Endothelial cell of umbilical vein (primary cell): ENCODE results near the gene CXorf38. TPM values are rescaled to one million over a fixed set of nuclear protein-coding genes. Genes with fewer than 3 reads are reported as not detected.

Source experiments
- BruUV-seq: library from RNA; stranded (reverse); fragments of 400-500 nt; replicated peaks from 2 replicates; lab custom pipeline; 2021; lab: Mats Ljungman, UMichigan
- CTCF ChIA-PET: fragments of 300-600, 350-600 bp; sonication (Branson Sonifier 250); formaldehyde crosslinking; loops from one replicate; lab custom pipeline; 2021; ENCODE audit warnings: antibody characterized with exemption, inconsistent platforms; lab: Charles Lee
- POLR2A ChIA-PET: fragments of 300-600, 350-600 bp; sonication (Branson Sonifier 250); formaldehyde crosslinking; loops from one replicate; lab custom pipeline; 2021; ENCODE audit warnings: antibody characterized with exemption, inconsistent platforms; lab: Charles Lee
- DNase-seq: peaks from one replicate; pipeline ENCODE4 v3.0.0-alpha.2; 2011; ENCODE audit warnings: low read depth, low spot score
- FAIRE-seq: peaks from 2 replicates; lab custom pipeline; 2011; peaks lifted over from hg19 to GRCh38; lab: Jason Lieb, UNC
- H2AFZ ChIP-seq: 2 replicates; pipeline ENCODE4 v1.6.0; 2012; ENCODE audit warnings: low read depth, low read length, control low read depth, inconsistent platforms
- H3K27ac ChIP-seq: 2 replicates; pipeline ENCODE4 v1.5.1; 2011; ENCODE audit warnings: low read depth, mild to moderate bottlenecking, control low read depth, low read length, moderate library complexity; ENCODE audit not compliant: insufficient read depth
- H3K27me3 ChIP-seq, 2 experiments: 2 replicates each; pipeline versions ENCODE4 v1.6.0 to v1.6.1; 2011; ENCODE audit warnings: low read length in 2 of 2, mixed read lengths in 1 of 2; ENCODE audit not compliant: control insufficient read depth in 2 of 2, insufficient read depth in 2 of 2
- H3K36me3 ChIP-seq, 2 experiments: 2 replicates in 1 of 2; 3 replicates in 1 of 2; pipeline ENCODE4 v1.5.1; 2011; ENCODE audit warnings: low read length in 2 of 2, mild to moderate bottlenecking in 1 of 2, moderate library complexity in 1 of 2; ENCODE audit not compliant: control insufficient read depth in 2 of 2, insufficient read depth in 2 of 2; ENCODE audit errors: extremely low read depth in 1 of 2
- H3K4me1 ChIP-seq: 3 replicates; pipeline ENCODE4 v1.5.1; 2011; ENCODE audit warnings: mild to moderate bottlenecking, low read length; ENCODE audit not compliant: control insufficient read depth, insufficient read depth; ENCODE audit errors: extremely low read depth
- H3K4me2 ChIP-seq: 2 replicates; pipeline ENCODE4 v1.6.1; 2011; ENCODE audit warnings: low read length, control low read depth, mixed read lengths; ENCODE audit not compliant: insufficient read depth
- H3K4me3 ChIP-seq, 3 experiments: fragments of 200-600 bp in 1 of 3; sonication (generic), shearing (Covaris generic) in 1 of 3; replicated peaks in 1 of 3; 2 replicates each; pipeline ENCODE4 v1.5.1; 2011 to 2016; ENCODE audit warnings: control low read depth in 3 of 3, low read length in 3 of 3, mild to moderate bottlenecking in 2 of 3, inconsistent platforms in 1 of 3, low read depth in 1 of 3, moderate library complexity in 1 of 3; ENCODE audit not compliant: insufficient read depth in 1 of 3
- H3K79me2 ChIP-seq: 2 replicates; pipeline ENCODE4 v1.6.0; 2012; ENCODE audit warnings: low read length, inconsistent platforms; ENCODE audit not compliant: control insufficient read depth, insufficient read depth
- H3K9ac ChIP-seq: replicated peaks from 2 replicates; pipeline ENCODE3; 2011; ENCODE audit warnings: low read length, control low read depth; ENCODE audit not compliant: insufficient read depth; ENCODE audit errors: extremely low read depth
- H3K9me1 ChIP-seq: replicated peaks from 3 replicates; pipeline ENCODE4 v1.6.0; 2011; ENCODE audit warnings: mild to moderate bottlenecking, low read length; ENCODE audit not compliant: control insufficient read depth, insufficient read depth; ENCODE audit errors: extremely low read depth
- H3K9me3 ChIP-seq: replicated peaks from 2 replicates; pipeline ENCODE4 v1.5.1; 2012; ENCODE audit warnings: low read length, inconsistent platforms; ENCODE audit not compliant: control insufficient read depth, insufficient read depth
- H4K20me1 ChIP-seq: replicated peaks from 2 replicates; pipeline ENCODE3; 2011; ENCODE audit warnings: mild to moderate bottlenecking, low read length; ENCODE audit not compliant: control insufficient read depth, insufficient read depth; ENCODE audit errors: extremely low read depth
- CTCF ChIP-seq, 2 donors: IDR thresholded peaks; 1 replicate in 1 of 2; 2 replicates in 1 of 2; pipeline ENCODE4 v1.5.1; 2011; ENCODE audit warnings: low read length in 2 of 2, mild to moderate bottlenecking in 2 of 2, moderate library complexity in 2 of 2, control low read depth in 1 of 2, inconsistent platforms in 1 of 2, low read depth in 1 of 2; ENCODE audit not compliant: insufficient read depth in 1 of 2; ENCODE audit errors: extremely low read depth in 1 of 2
- EZH2 ChIP-seq: IDR thresholded peaks from 2 replicates; pipeline ENCODE4 v1.6.1; 2012; ENCODE audit warnings: borderline replicate concordance, low read depth, mild to moderate bottlenecking, moderate library complexity, low read length, inconsistent platforms; ENCODE audit not compliant: severe bottlenecking
- FOS ChIP-seq: IDR thresholded peaks from 2 replicates; pipeline ENCODE4 v1.6.1; 2011; ENCODE audit warnings: mild to moderate bottlenecking, low read length, moderate library complexity, borderline replicate concordance; ENCODE audit not compliant: insufficient read depth
- GATA2 ChIP-seq: IDR thresholded peaks from 2 replicates; pipeline ENCODE4 v1.7.0; 2011; ENCODE audit warnings: low read depth, mild to moderate bottlenecking, moderate library complexity, mixed read lengths, low read length; ENCODE audit not compliant: insufficient read length, insufficient read depth
- JUN ChIP-seq: IDR thresholded peaks from 2 replicates; pipeline ENCODE4 v1.6.1; 2011; ENCODE audit warnings: borderline replicate concordance, low read depth; ENCODE audit not compliant: insufficient read length, insufficient read depth
- MAX ChIP-seq: IDR thresholded peaks from 2 replicates; pipeline ENCODE4 v1.6.1; 2011; ENCODE audit not compliant: insufficient read depth, insufficient read length
- MYC ChIP-seq: IDR thresholded peaks from one replicate; pipeline ENCODE4 v1.6.1; 2011; ENCODE audit warnings: mild to moderate bottlenecking, low read depth, low read length
- POLR2A ChIP-seq: IDR thresholded peaks from 2 replicates; pipeline ENCODE4 v1.6.1; 2012; ENCODE audit warnings: low read depth, mild to moderate bottlenecking, control low read depth, low read length
- POLR2AphosphoS5 ChIP-seq: IDR thresholded peaks from 2 replicates; pipeline ENCODE4 v1.6.1; 2012; ENCODE audit warnings: low read depth, mild to moderate bottlenecking, control low read depth, low read length, moderate library complexity; ENCODE audit not compliant: insufficient read depth
- dilution Hi-C: fragments of 300-500 bp; cut with MboI; formaldehyde crosslinking; loops from one replicate; pipeline ENCODE4 v1.15.0; 2019; ENCODE audit warnings: low sequenced_read_pairs; ENCODE audit not compliant: extremely low pct_ligation_motif_present
- intact Hi-C: fragments of 100-400 bp; cut with micrococcal nuclease; formaldehyde crosslinking; loops from one replicate; pipeline ENCODE4 v1.10.0; 2022
- polyA plus RNA-seq, 4 experiments: library from polyadenylated mRNA; depleted of rRNA in 3 of 4; stranded (reverse) in 3 of 4; unstranded in 1 of 4; fragments of >200 nt; gene quantifications; 2 replicates each; pipeline versions ENCODE4 v1.2.1 to v1.2.3, GENCODE V29; 2011 to 2012; ENCODE audit warnings: missing spikeins in 1 of 4
- total RNA-seq: library from RNA; stranded (reverse); gene quantifications from 2 replicates; pipeline ENCODE4 v1.2.3, GENCODE V29; 2021

CXorf38 gene
- total and polyA plus RNA-seq, 2 donors (not counting 3 experiments of a cell fraction or from before 2014, with no cell fraction given) = 5.9 to 12.4 TPM

GRCh38 chrX:40694802-40695201, 47.4 kb upstream of the CXorf38 start:
- ChIA-PET CTCF (no interaction called here), POLR2A (no interaction called here)
- no peaks in the 10 kb centered on the region for H3K4me1 ChIP-seq
- H3K27ac ChIP-seq = no peak overlapping the region
- no peak for TF ChIP-seq POLR2AphosphoS5
- no peak for TF ChIP-seq CTCF (IDR thresholded peaks at IDR 0.05; ENCODE audit: extremely low read depth in 1 of 2, insufficient read depth in 1 of 2, low read depth in 1 of 2, low read length in 2 of 2)
- H3K27me3 ChIP-seq = no peaks in the 10 kb centered on the region
- BruUV-seq = no TSS peak
- H3K4me3 ChIP-seq = no peak overlapping the region
- intact Hi-C loops = no loop called here
- no peaks in the 10 kb centered on the region for H3K9me3 ChIP-seq
- no peaks in the 10 kb centered on the region for H3K79me2 ChIP-seq
- H4K20me1 ChIP-seq = no peaks in the 10 kb centered on the region
- no peak overlapping the region for H3K4me2 ChIP-seq
- H3K9ac ChIP-seq = no peak overlapping the region
- dilution Hi-C loops = no loop called here
- DNase-seq (no peak), FAIRE-seq (no peak)
- no peak overlapping the region for H2AFZ ChIP-seq
- H3K36me3 ChIP-seq = peaks cover 0 to 4% of the 10 kb centered on the region in 2 experiments
- H3K9me1 ChIP-seq = no peaks in the 10 kb centered on the region

DNA sequence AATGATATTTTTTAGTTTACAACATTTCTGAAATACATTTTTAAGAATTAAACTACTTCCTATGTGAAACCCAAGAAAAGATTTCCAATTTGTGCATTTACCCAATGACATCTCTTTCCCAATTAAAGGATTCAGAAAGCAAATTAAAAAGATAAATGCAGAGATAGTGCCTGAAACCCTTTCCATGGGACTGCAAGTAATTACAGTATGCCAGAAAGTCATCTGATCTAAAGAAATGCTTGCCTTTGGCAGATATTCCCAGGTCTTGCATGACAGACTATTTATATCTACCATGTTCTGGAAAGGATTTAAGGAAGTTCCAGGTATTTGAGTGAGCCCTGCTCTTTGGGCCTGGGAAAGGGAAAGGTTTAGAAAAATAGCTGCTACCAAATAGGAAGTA, 41.6 kb upstream of the CXorf38 start:
- Histone ChIP-seq H3K4me2 (no peak overlapping the region), H2AFZ (no peak overlapping the region), H3K4me1 (no peaks in the 10 kb centered on the region), H3K79me2 (no peaks in the 10 kb centered on the region), H4K20me1 (no peaks in the 10 kb centered on the region), H3K4me3 (no peak overlapping the region), H3K27ac (no peak overlapping the region), H3K9ac (no peak overlapping the region), H3K9me1 (no peaks in the 10 kb centered on the region), H3K9me3 (no peaks in the 10 kb centered on the region), H3K27me3 (no peaks in the 10 kb centered on the region), H3K36me3 (peaks cover 0 to 4% of the 10 kb centered on the region in 2 experiments)
- ChIA-PET CTCF (interaction anchor here (1.0 kb wide), 1 partner anchor 105 kb away, joined by 3 read pairs; no protein-coding TSS in a partner anchor), POLR2A (no interaction called here)
- intact Hi-C loops (no loop called here), dilution Hi-C loops (no loop called here)
- TF ChIP-seq GATA2 = no peak
- TF ChIP-seq EZH2 = no peak
- no peak for TF ChIP-seq POLR2AphosphoS5
- no peak for TF ChIP-seq CTCF (IDR thresholded peaks at IDR 0.05; ENCODE audit: extremely low read depth in 1 of 2, insufficient read depth in 1 of 2, low read depth in 1 of 2, low read length in 2 of 2)
- no peak for TF ChIP-seq POLR2A
- no peak for TF ChIP-seq MYC
- TF ChIP-seq MAX = no peak
- no peak for TF ChIP-seq JUN
- TF ChIP-seq FOS = no peak
- FAIRE-seq = peak; percentile 67
- no peak for DNase-seq
- no TSS peak for BruUV-seq
